Natural killer cell (primary cell): Measurements from ENCODE around the gene JUN. TPM values are rescaled to one million over a fixed set of nuclear protein-coding genes. Genes with fewer than 3 reads are reported as not detected.
A peak's percentile ranks its signal among the peaks of the same experiment; 100 is the strongest.

Experiments used
- ATAC-seq, 3 donors: fragments of 150-1000 bp in 2 of 3; fragments of 200-7000 bp in 1 of 3; cut with Tn5 transposase; 1 replicate in 1 of 3; 2 replicates in 2 of 3; pipeline ENCODE4 v1.10.0; 2021; ENCODE audit warnings: mild to moderate bottlenecking in 2 of 3, moderate library complexity in 2 of 3
- DNase-seq, 2 donors: peaks; one replicate each; pipeline versions ENCODE4 v3.0.0 to v3.0.0-alpha.2; 2013 to 2021; ENCODE audit warnings: mixed read lengths in 1 of 2
- H3K27ac ChIP-seq: one replicate; pipeline ENCODE4 v1.5.1; 2013; ENCODE audit warnings: mild to moderate bottlenecking, low read length
- H3K27me3 ChIP-seq: one replicate; pipeline ENCODE4 v1.6.1; 2013; ENCODE audit warnings: low read length; ENCODE audit not compliant: control insufficient read depth, insufficient read depth
- H3K36me3 ChIP-seq: one replicate; pipeline ENCODE4 v1.6.1; 2013; ENCODE audit warnings: low read length; ENCODE audit not compliant: control insufficient read depth, insufficient read depth
- H3K4me1 ChIP-seq: one replicate; pipeline ENCODE4 v1.6.1; 2013; ENCODE audit warnings: low read length; ENCODE audit not compliant: control insufficient read depth, insufficient read depth
- H3K4me3 ChIP-seq: one replicate; pipeline ENCODE4 v1.5.1; 2013; ENCODE audit warnings: low read length
- H3K9me3 ChIP-seq: one replicate; pipeline ENCODE4 v1.6.1; 2013; ENCODE audit warnings: low read length; ENCODE audit not compliant: control insufficient read depth, insufficient read depth
- H3K27ac Mint-ChIP-seq, 2 donors: one replicate each; pipeline ENCODE4 v1.8.0; 2022; ENCODE audit warnings: mild to moderate bottlenecking in 2 of 2, mixed read lengths in 2 of 2, moderate library complexity in 1 of 2
- H3K27me3 Mint-ChIP-seq, 2 donors: one replicate each; pipeline ENCODE4 v1.8.0; 2022; ENCODE audit warnings: low read depth in 2 of 2, mixed read lengths in 2 of 2
- H3K36me3 Mint-ChIP-seq: one replicate; pipeline ENCODE4 v1.8.0; 2022; ENCODE audit warnings: mixed read lengths
- H3K4me1 Mint-ChIP-seq, 2 donors: one replicate each; pipeline ENCODE4 v1.8.0; 2022; ENCODE audit warnings: mixed read lengths in 2 of 2
- H3K4me3 Mint-ChIP-seq: one replicate; pipeline ENCODE4 v1.8.0; 2022; ENCODE audit warnings: mild to moderate bottlenecking, moderate library complexity, mixed read lengths
- H3K9me3 Mint-ChIP-seq, 2 donors: one replicate each; pipeline ENCODE4 v1.8.0; 2022; ENCODE audit warnings: mixed read lengths in 2 of 2
- WGBS: methylation state at CpG from one replicate; pipeline ENCODE4 v1.1.7; 2013; ENCODE audit warnings: missing lambda C conversion rate; ENCODE audit not compliant: insufficient coverage; 5-methylcytosine and 5-hydroxymethylcytosine counted together
- intact Hi-C: fragments of 100-400 bp; cut with micrococcal nuclease; formaldehyde crosslinking; loops from one replicate; pipeline ENCODE4 v1.14.2; 2022
- total RNA-seq, 4 donors: library from RNA; stranded (reverse); fragments of 120-200 nt in 1 of 4; gene quantifications; one replicate each; pipeline versions ENCODE4 v1.2.3 to v1.2.4, GENCODE V29; 2013 to 2022
- TF ChIP-seq, protein P1 (sequence below): fragments of 200-600 bp; IDR thresholded peaks from one replicate; pipeline ENCODE4 v1.8.0; 2022; ENCODE audit warnings: antibody characterized with exemption

Gene JUN
- total RNA-seq, 3 donors from 2014 or later (not counting 1 experiment from before 2014, with no cell fraction given): 1,209 to 1,942 (median 1,808) TPM

DNA sequence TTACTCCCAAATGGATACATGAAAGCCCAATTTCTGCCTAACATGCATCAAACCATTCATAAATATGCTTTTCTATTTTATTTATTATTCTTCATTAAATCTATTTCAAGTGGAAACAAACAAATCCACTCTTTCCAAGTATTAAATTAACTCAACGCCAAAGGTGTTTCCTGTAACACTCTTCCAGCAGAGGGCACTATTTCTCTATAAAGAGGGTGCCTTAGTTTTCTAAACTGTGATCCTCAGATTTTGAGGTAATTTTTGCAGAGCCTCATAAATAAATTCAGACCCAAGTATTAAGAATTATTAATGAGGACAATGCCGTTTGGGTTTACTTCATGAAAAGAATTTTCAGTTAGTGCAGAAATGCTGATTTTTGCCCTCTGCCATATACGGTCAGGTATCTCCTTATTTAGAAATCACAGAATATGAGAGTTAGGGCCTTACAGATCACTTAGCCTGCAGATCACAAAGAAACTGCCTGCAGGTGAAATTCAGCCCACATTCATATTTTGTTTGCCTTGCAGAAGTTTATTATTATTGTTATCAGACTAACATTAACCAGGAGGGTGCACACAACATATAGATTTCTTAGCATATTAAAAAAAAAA, 43.9 kb downstream of the JUN start:
- intact Hi-C loops: loop anchor here (1.0 to 5.0 kb wide), 4 partner anchors 29 to 1207 kb away; no protein-coding TSS in a partner anchor

DNA sequence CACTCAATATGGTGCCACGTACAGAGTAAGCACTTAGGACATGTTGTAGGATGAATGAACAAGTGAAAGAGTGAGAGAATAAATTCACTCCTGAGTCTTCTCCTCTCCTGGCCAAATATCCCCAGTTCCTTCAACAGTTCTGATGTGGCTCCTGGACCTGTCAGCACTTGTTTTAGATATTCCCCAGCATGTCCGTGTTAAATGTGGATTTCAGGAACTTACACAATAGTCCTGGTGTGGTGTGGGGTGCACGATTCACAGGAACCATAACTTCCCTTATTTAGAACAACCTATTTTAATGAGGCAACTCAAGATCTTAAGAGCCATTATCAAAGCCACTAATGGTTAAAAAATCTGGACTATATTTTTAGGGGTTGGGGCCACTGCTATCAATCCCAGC, 45.0 kb downstream of the JUN start:
- no peak for DNase-seq
- H3K4me1 Mint-ChIP-seq: peaks cover 9 to 23% of the 10 kb centered on the region in 2 donors
- H3K36me3 Mint-ChIP-seq: no peaks in the 10 kb centered on the region
- no peaks in the 10 kb centered on the region for H3K27me3 ChIP-seq
- no peak for ATAC-seq
- no peak overlapping the region for H3K4me3 ChIP-seq
- no peaks in the 10 kb centered on the region for H3K27me3 Mint-ChIP-seq
- H3K36me3 ChIP-seq: no peaks in the 10 kb centered on the region
- TF ChIP-seq, protein P1, sequence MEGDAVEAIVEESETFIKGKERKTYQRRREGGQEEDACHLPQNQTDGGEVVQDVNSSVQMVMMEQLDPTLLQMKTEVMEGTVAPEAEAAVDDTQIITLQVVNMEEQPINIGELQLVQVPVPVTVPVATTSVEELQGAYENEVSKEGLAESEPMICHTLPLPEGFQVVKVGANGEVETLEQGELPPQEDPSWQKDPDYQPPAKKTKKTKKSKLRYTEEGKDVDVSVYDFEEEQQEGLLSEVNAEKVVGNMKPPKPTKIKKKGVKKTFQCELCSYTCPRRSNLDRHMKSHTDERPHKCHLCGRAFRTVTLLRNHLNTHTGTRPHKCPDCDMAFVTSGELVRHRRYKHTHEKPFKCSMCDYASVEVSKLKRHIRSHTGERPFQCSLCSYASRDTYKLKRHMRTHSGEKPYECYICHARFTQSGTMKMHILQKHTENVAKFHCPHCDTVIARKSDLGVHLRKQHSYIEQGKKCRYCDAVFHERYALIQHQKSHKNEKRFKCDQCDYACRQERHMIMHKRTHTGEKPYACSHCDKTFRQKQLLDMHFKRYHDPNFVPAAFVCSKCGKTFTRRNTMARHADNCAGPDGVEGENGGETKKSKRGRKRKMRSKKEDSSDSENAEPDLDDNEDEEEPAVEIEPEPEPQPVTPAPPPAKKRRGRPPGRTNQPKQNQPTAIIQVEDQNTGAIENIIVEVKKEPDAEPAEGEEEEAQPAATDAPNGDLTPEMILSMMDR: no peak
- no peak overlapping the region for H3K27ac Mint-ChIP-seq
- no peaks in the 10 kb centered on the region for H3K9me3 Mint-ChIP-seq
- WGBS: 55% methylated on average over 1 of the region's 3 CpGs
- H3K4me3 Mint-ChIP-seq: no peak overlapping the region
- intact Hi-C loops: no loop called here
- no peaks in the 10 kb centered on the region for H3K9me3 ChIP-seq
- no peaks in the 10 kb centered on the region for H3K4me1 ChIP-seq
- H3K27ac ChIP-seq: no peak overlapping the region

More for the DNA sequence above, 43.9 kb downstream of the JUN start:
- Mint-ChIP-seq H3K36me3 (no peaks in the 10 kb centered on the region), H3K4me3 (no peak overlapping the region), H3K4me1 (peaks cover 9 to 25% of the 10 kb centered on the region in 2 donors), H3K9me3 (no peaks in the 10 kb centered on the region), H3K27me3 (no peaks in the 10 kb centered on the region), H3K27ac (no peak overlapping the region)
- TF ChIP-seq, protein P1: peak; percentile 94
- no peak overlapping the region for H3K27ac ChIP-seq
- H3K4me3 ChIP-seq: no peak overlapping the region
- peak in 1 of 2 donors; percentile 81 for DNase-seq
- peak; percentile 57 to 69 (median 58) for ATAC-seq
- H3K27me3 ChIP-seq: no peaks in the 10 kb centered on the region
- no peaks in the 10 kb centered on the region for H3K36me3 ChIP-seq
- no peaks in the 10 kb centered on the region for H3K4me1 ChIP-seq
- 50% methylated on average over 2 of the region's 3 CpGs for WGBS
- no peaks in the 10 kb centered on the region for H3K9me3 ChIP-seq

DNA sequence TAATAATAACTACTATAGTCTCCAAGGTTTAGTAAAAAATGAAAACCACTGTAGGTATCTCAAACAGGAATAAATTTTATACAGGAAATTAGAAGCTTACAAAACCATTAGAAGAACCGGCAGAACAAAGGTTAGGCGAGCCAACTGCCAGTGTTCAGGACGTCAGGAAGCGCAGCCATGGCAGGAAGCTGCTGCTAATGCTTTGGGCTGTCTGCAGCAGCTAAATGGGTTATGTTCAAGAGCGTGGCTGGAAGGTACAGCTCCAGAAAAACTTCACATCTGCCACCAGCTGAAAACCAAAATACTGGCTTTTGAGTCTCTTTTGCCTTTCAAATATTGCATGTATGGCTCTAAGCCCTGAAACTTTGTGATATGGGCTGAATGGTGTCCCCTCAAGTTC, 48.3 kb downstream of the JUN start:
- no peaks in the 10 kb centered on the region for H3K36me3 Mint-ChIP-seq
- 68% methylated on average over 5 of the region's 5 CpGs for WGBS
- Histone ChIP-seq H3K4me1 (no peaks in the 10 kb centered on the region), H3K36me3 (no peaks in the 10 kb centered on the region), H3K9me3 (no peaks in the 10 kb centered on the region), H3K27ac (no peak overlapping the region), H3K27me3 (no peaks in the 10 kb centered on the region), H3K4me3 (no peak overlapping the region)
- H3K9me3 Mint-ChIP-seq: no peaks in the 10 kb centered on the region
- no peak overlapping the region for H3K4me3 Mint-ChIP-seq
- peaks cover 9 to 19% of the 10 kb centered on the region in 2 donors for H3K4me1 Mint-ChIP-seq
- H3K27me3 Mint-ChIP-seq: no peaks in the 10 kb centered on the region
- intact Hi-C loops: no loop called here
- DNase-seq (no peak), ATAC-seq (no peak)
- TF ChIP-seq, protein P1: no peak
- H3K27ac Mint-ChIP-seq: no peak overlapping the region

DNA sequence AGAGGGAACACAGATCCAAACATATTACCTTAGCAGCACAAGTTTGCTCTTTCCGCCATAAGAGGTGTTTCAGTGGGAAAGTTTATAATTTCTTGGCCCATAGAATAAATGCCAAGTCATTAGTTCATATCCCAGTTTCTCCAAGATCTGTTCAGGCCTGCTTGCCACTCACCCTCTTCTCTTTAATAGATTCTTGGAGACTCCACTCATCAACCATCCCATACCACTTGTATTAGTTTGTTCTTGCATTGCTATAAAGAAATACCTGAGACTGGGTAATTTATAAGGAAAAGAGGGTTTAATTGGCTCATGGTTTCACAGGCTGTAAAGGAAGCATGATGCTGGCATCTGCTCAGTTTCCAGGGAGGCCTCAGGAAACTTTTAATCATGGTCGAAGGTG, 49.2 kb downstream of the JUN start:
- no peaks in the 10 kb centered on the region for H3K9me3 ChIP-seq
- H3K36me3 ChIP-seq: no peaks in the 10 kb centered on the region
- Mint-ChIP-seq H3K4me1 (peaks cover 9 to 11% of the 10 kb centered on the region in 2 donors), H3K27ac (no peak overlapping the region), H3K4me3 (no peak overlapping the region), H3K9me3 (no peaks in the 10 kb centered on the region), H3K36me3 (no peaks in the 10 kb centered on the region), H3K27me3 (no peaks in the 10 kb centered on the region)
- no peak for DNase-seq
- WGBS: no CpG with 5 or more reads among the region's 2 CpGs
- no peak overlapping the region for H3K27ac ChIP-seq
- H3K4me3 ChIP-seq: no peak overlapping the region
- intact Hi-C loops: no loop called here
- no peaks in the 10 kb centered on the region for H3K4me1 ChIP-seq
- ATAC-seq: no peak
- no peaks in the 10 kb centered on the region for H3K27me3 ChIP-seq
- TF ChIP-seq, protein P1: no peak
